Nephron (organoid): ENCODE results near the gene CDC42EP1.
A peak's percentile ranks its signal among the peaks of the same experiment; 100 is the strongest.
"Not testable (repeated sequence)": the region's sequence is repeated elsewhere in the genome, so short reads cannot be mapped to it uniquely, and the experiment has no call there.

Experiments used
- H3K27ac Mint-ChIP-seq, 3 experiments: 2 replicates each; pipeline ENCODE4 v1.8.0; 2020; ENCODE audit warnings: mixed read lengths in 3 of 3, mild to moderate bottlenecking in 2 of 3, moderate library complexity in 1 of 3
- H3K27me3 Mint-ChIP-seq: 2 replicates; pipeline ENCODE4 v1.8.0; 2021; ENCODE audit warnings: low read depth, mild to moderate bottlenecking, moderate library complexity, mixed read lengths
- H3K36me3 Mint-ChIP-seq: 2 replicates; pipeline ENCODE4 v1.8.0; 2020; ENCODE audit warnings: low read depth, mixed read lengths
- H3K4me1 Mint-ChIP-seq: 2 replicates; pipeline ENCODE4 v1.8.0; 2020; ENCODE audit warnings: mixed read lengths
- H3K4me3 Mint-ChIP-seq, 3 experiments: 2 replicates each; pipeline ENCODE4 v1.8.0; 2020; ENCODE audit warnings: mild to moderate bottlenecking in 3 of 3, mixed read lengths in 3 of 3, moderate library complexity in 2 of 3
- H3K9me3 Mint-ChIP-seq: 2 replicates; pipeline ENCODE4 v1.8.0; 2020; ENCODE audit warnings: mixed read lengths
- CTCF ChIP-seq, 3 experiments: fragments of 200-600 bp; sonication (generic); IDR thresholded peaks; one replicate each; pipeline ENCODE4 v1.5.0; 2021; ENCODE audit warnings: antibody characterized with exemption in 3 of 3; ENCODE audit not compliant: unreplicated experiment in 3 of 3

Gene CDC42EP1

GRCh38 chr22:37578002-37578401 is 17.7 kb downstream of the CDC42EP1 start:
- H3K27me3 Mint-ChIP-seq, result peaks cover 6% of the 10 kb centered on the region

GRCh38 chr22:37581504-37581903 is 21.2 kb downstream of the CDC42EP1 start:
- H3K27me3 Mint-ChIP-seq, result peaks cover 4% of the 10 kb centered on the region

More at GRCh38 chr22:37578002-37578401, 17.7 kb downstream of the CDC42EP1 start:
- peak overlapping the region; percentile 7 to 39 (median 8) for H3K27ac Mint-ChIP-seq
- no peaks in the 10 kb centered on the region for H3K9me3 Mint-ChIP-seq
- TF ChIP-seq CTCF (IDR thresholded peaks at IDR 0.05; ENCODE audit: unreplicated experiment in 3 of 3), result no peak
- H3K4me3 Mint-ChIP-seq, result no peak overlapping the region
- H3K36me3 Mint-ChIP-seq, result no peaks in the 10 kb centered on the region
- H3K4me1 Mint-ChIP-seq, result peaks cover 19% of the 10 kb centered on the region

GRCh38 chr22:37582526-37582925 is 22.2 kb downstream of the CDC42EP1 start:
- Mint-ChIP-seq H3K27ac (peak overlapping the region in 1 of 3 experiments; percentile 88), H3K27me3 (peaks cover 7% of the 10 kb centered on the region), H3K9me3 (no peaks in the 10 kb centered on the region), H3K36me3 (no peaks in the 10 kb centered on the region), H3K4me3 (no peak overlapping the region), H3K4me1 (peaks cover 24% of the 10 kb centered on the region)
- TF ChIP-seq CTCF (IDR thresholded peaks at IDR 0.05; ENCODE audit: unreplicated experiment in 3 of 3), result no peak

More at GRCh38 chr22:37581504-37581903, 21.2 kb downstream of the CDC42EP1 start:
- no peaks in the 10 kb centered on the region for H3K9me3 Mint-ChIP-seq
- H3K4me3 Mint-ChIP-seq, result peak overlapping the region in 1 of 3 experiments; percentile 19
- H3K27ac Mint-ChIP-seq, result peak overlapping the region; percentile 55 to 76 (median 63)
- TF ChIP-seq CTCF (IDR thresholded peaks at IDR 0.05; ENCODE audit: unreplicated experiment in 3 of 3), result no peak
- no peaks in the 10 kb centered on the region for H3K36me3 Mint-ChIP-seq
- peaks cover 20% of the 10 kb centered on the region for H3K4me1 Mint-ChIP-seq

GRCh38 chr22:37588546-37589215 is 28.4 kb downstream of the CDC42EP1 start:
- Mint-ChIP-seq H3K9me3 (no peaks in the 10 kb centered on the region), H3K27me3 (peaks cover 3% of the 10 kb centered on the region), H3K4me3 (no peak overlapping the region), H3K4me1 (peaks cover 33% of the 10 kb centered on the region), H3K36me3 (no peaks in the 10 kb centered on the region), H3K27ac (peak overlapping the region; percentile 40 to 62 (median 57))
- TF ChIP-seq CTCF (IDR thresholded peaks at IDR 0.05; ENCODE audit: unreplicated experiment in 3 of 3), result no peak

GRCh38 chr22:37589636-37590035 is 29.4 kb downstream of the CDC42EP1 start:
- no peaks in the 10 kb centered on the region for H3K36me3 Mint-ChIP-seq
- H3K9me3 Mint-ChIP-seq, result no peaks in the 10 kb centered on the region
- peaks cover 33% of the 10 kb centered on the region for H3K4me1 Mint-ChIP-seq
- H3K27ac Mint-ChIP-seq, result peak overlapping the region; percentile 54 to 98 (median 96)
- H3K27me3 Mint-ChIP-seq, result peaks cover 3% of the 10 kb centered on the region
- no peak for TF ChIP-seq CTCF (IDR thresholded peaks at IDR 0.05; ENCODE audit: unreplicated experiment in 3 of 3)
- no peak overlapping the region for H3K4me3 Mint-ChIP-seq

- H3K36me3 Mint-ChIP-seq, H3K4me3 Mint-ChIP-seq, H3K9me3 Mint-ChIP-seq, H3K27me3 Mint-ChIP-seq, H3K27ac Mint-ChIP-seq: not testable (repeated sequence)
- peaks cover 33% of the 10 kb centered on the region for H3K4me1 Mint-ChIP-seq
These were observed 30.8 kb downstream of the CDC42EP1 start for GRCh38 chr22:37591081-37591480.
